IPS DF 6.9 (cell line): Measurements from ENCODE around the gene PSENEN.

Source experiments
- DNase-seq: peaks from one replicate; pipeline ENCODE4 v3.0.0-alpha.2; 2013; ENCODE audit warnings: low read depth, low spot score
- H3K27ac ChIP-seq: one replicate; pipeline ENCODE4 v1.5.1; 2013; ENCODE audit warnings: low read length, control low read depth
- H3K27me3 ChIP-seq: 2 replicates; pipeline ENCODE4 v1.6.1; 2013; ENCODE audit warnings: mild to moderate bottlenecking, low read length; ENCODE audit not compliant: control insufficient read depth, insufficient read depth
- H3K36me3 ChIP-seq: 2 replicates; pipeline ENCODE4 v1.6.1; 2013; ENCODE audit warnings: low read length; ENCODE audit not compliant: control insufficient read depth, insufficient read depth
- H3K4me1 ChIP-seq: 2 replicates; pipeline ENCODE4 v1.6.1; 2013; ENCODE audit warnings: low read length; ENCODE audit not compliant: control insufficient read depth, insufficient read depth
- H3K4me3 ChIP-seq: 2 replicates; pipeline ENCODE4 v1.5.1; 2013; ENCODE audit warnings: mild to moderate bottlenecking, low read length
- H3K9me3 ChIP-seq: 2 replicates; pipeline ENCODE4 v1.6.1; 2013; ENCODE audit warnings: low read length, inconsistent platforms; ENCODE audit not compliant: control insufficient read depth, insufficient read depth
- WGBS: extraction: QIAGEN DNeasy Blood & Tissue Kit; methylation state at CpG from one replicate; pipeline ENCODE4 v1.1.7; 2013; ENCODE audit warnings: mixed read lengths, missing lambda C conversion rate; ENCODE audit not compliant: insufficient read length, insufficient coverage; 5-methylcytosine and 5-hydroxymethylcytosine counted together

Gene PSENEN

GRCh38 chr19:35713506-35713850, 32.0 kb upstream of the PSENEN start:
- no CpG with 5 or more reads among the region's 2 CpGs for WGBS
- Histone ChIP-seq H3K9me3 (no peaks in the 10 kb centered on the region), H3K36me3 (no peaks in the 10 kb centered on the region), H3K4me3 (no peak overlapping the region), H3K4me1 (peaks cover 8% of the 10 kb centered on the region), H3K27ac (no peak overlapping the region), H3K27me3 (no peaks in the 10 kb centered on the region)
- no peak for DNase-seq

GRCh38 chr19:35713904-35714495, 31.5 kb upstream of the PSENEN start:
- no peaks in the 10 kb centered on the region for H3K9me3 ChIP-seq
- H3K4me1 ChIP-seq: peaks cover 8% of the 10 kb centered on the region
- H3K4me3 ChIP-seq: no peak overlapping the region
- no peak for DNase-seq
- no CpG with 5 or more reads among the region's 12 CpGs for WGBS
- no peaks in the 10 kb centered on the region for H3K36me3 ChIP-seq
- no peaks in the 10 kb centered on the region for H3K27me3 ChIP-seq
- H3K27ac ChIP-seq: no peak overlapping the region

- no peaks in the 10 kb centered on the region for H3K9me3 ChIP-seq
- WGBS: no CpG with 5 or more reads among the region's 14 CpGs
- H3K4me1 ChIP-seq: peaks cover 8% of the 10 kb centered on the region
- no peak overlapping the region for H3K4me3 ChIP-seq
- H3K27me3 ChIP-seq: no peaks in the 10 kb centered on the region
- H3K27ac ChIP-seq: no peak overlapping the region
- no peak for DNase-seq
- peaks cover under 1% of the 10 kb centered on the region; the same call in 1 of the 2 replicates for H3K36me3 ChIP-seq
These were observed 30.7 kb upstream of the PSENEN start for GRCh38 chr19:35714601-35715354.

GRCh38 chr19:35715355-35715809, 30.1 kb upstream of the PSENEN start:
- peaks cover 8% of the 10 kb centered on the region for H3K4me1 ChIP-seq
- H3K36me3 ChIP-seq: peaks cover 4% of the 10 kb centered on the region; the same call in 1 of the 2 replicates
- DNase-seq: no peak
- H3K9me3 ChIP-seq: no peaks in the 10 kb centered on the region
- H3K27me3 ChIP-seq: no peaks in the 10 kb centered on the region
- no peak overlapping the region for H3K4me3 ChIP-seq
- no peak overlapping the region for H3K27ac ChIP-seq
- no CpG with 5 or more reads among the region's 7 CpGs for WGBS

- DNase-seq: no peak
- peak overlapping the region; percentile 74; the same call in 1 of the 2 replicates for H3K4me3 ChIP-seq
- no CpG with 5 or more reads among the region's 52 CpGs for WGBS
These were observed 29.3 kb upstream of the PSENEN start for GRCh38 chr19:35715981-35716800.

GRCh38 chr19:35716801-35717664, 28.4 kb upstream of the PSENEN start:
- peak; percentile 93 for DNase-seq
- H3K4me1 ChIP-seq: peaks cover 8% of the 10 kb centered on the region
- H3K27me3 ChIP-seq: no peaks in the 10 kb centered on the region
- H3K4me3 ChIP-seq: peak overlapping the region; percentile 74
- H3K9me3 ChIP-seq: no peaks in the 10 kb centered on the region
- H3K27ac ChIP-seq: no peak overlapping the region
- H3K36me3 ChIP-seq: peaks cover 12% of the 10 kb centered on the region
- WGBS: no CpG with 5 or more reads among the region's 77 CpGs

More at GRCh38 chr19:35715981-35716800, 29.3 kb upstream of the PSENEN start:
- Histone ChIP-seq H3K4me1 (peaks cover 8% of the 10 kb centered on the region), H3K27me3 (no peaks in the 10 kb centered on the region), H3K36me3 (peaks cover 8% of the 10 kb centered on the region; the same call in 1 of the 2 replicates), H3K9me3 (no peaks in the 10 kb centered on the region), H3K27ac (no peak overlapping the region)

- peaks cover 19% of the 10 kb centered on the region for H3K36me3 ChIP-seq
- H3K27ac ChIP-seq: no peak within 1 kb of the TSS
- no CpG with 5 or more reads among the region's 109 CpGs for WGBS
- no peaks in the 10 kb centered on the region for H3K9me3 ChIP-seq
- H3K4me3 ChIP-seq: peak within 1 kb of the TSS; percentile 89
- DNase-seq: no peak
- no peaks in the 10 kb centered on the region for H3K27me3 ChIP-seq
- H3K4me1 ChIP-seq: peaks cover 8% of the 10 kb centered on the region
These were observed 27.6 kb upstream of the PSENEN start, which contains the start of gene KMT2B for GRCh38 chr19:35717665-35718344. Gene KMT2B (plus strand): TSS chr19:35718003. CDS start chr19:35718019, 16 bp downstream.

GRCh38 chr19:35718345-35719041, 27.0 kb upstream of the PSENEN start:
- no peak overlapping the region for H3K27ac ChIP-seq

More at GRCh38 chr19:35718345-35719041, 27.0 kb upstream of the PSENEN start:
- DNase-seq: no peak
- Histone ChIP-seq H3K9me3 (no peaks in the 10 kb centered on the region), H3K4me3 (peak overlapping the region; percentile 89), H3K36me3 (peaks cover 26% of the 10 kb centered on the region), H3K27me3 (no peaks in the 10 kb centered on the region), H3K4me1 (peaks cover 8% of the 10 kb centered on the region)
- WGBS: no CpG with 5 or more reads among the region's 42 CpGs
